ENCODE measurements around the gene OR4S2.

GRCh38 chr11:55648027-55648426 is at the start of gene OR4S2:
- TF ChIP-seq POLR2A (IDR thresholded peaks at IDR 0.05): no peak
- TF ChIP-seq CTCF (IDR thresholded peaks at IDR 0.05): no peak

All from esophagus squamous epithelium (tissue), 4 donors.